GM13977 (cell line): ENCODE measurements around the gene SSUH2.

Experiments used
- DNase-seq: peaks from one replicate; pipeline ENCODE4 v3.0.0; 2012; ENCODE audit warnings: low spot score
- CTCF ChIP-seq: IDR thresholded peaks from 2 replicates; pipeline ENCODE4 v1.5.1; 2012; ENCODE audit warnings: mild to moderate bottlenecking, control low read depth; ENCODE audit not compliant: insufficient read depth; ENCODE audit errors: extremely low read depth, missing control alignments
- in situ Hi-C: fragments of 300-500 bp; cut with MboI; formaldehyde crosslinking; loops from one replicate; pipeline ENCODE4 v1.12.0; 2022; ENCODE audit warnings: low sequenced_read_pairs, low pct_unique_long_range_greater_than_20kb, mixed read lengths, inconsistent platforms; ENCODE audit not compliant: unreplicated experiment

The SSUH2 gene

GRCh38 chr3:8600457-8600856 lies 44.1 kb downstream of the SSUH2 start:
- DNase-seq, result no peak
- no peak for TF ChIP-seq CTCF
- in situ Hi-C loops, result no loop called here

GRCh38 chr3:8599146-8599545 lies 45.5 kb downstream of the SSUH2 start:
- no peak for TF ChIP-seq CTCF
- in situ Hi-C loops, result no loop called here
- DNase-seq, result no peak

- no peak for TF ChIP-seq CTCF
- DNase-seq, result no peak
- in situ Hi-C loops, result no loop called here
These were observed 47.3 kb downstream of the SSUH2 start for GRCh38 chr3:8597219-8597853.

GRCh38 chr3:8596321-8597218 lies 48.0 kb downstream of the SSUH2 start:
- DNase-seq, result no peak
- TF ChIP-seq CTCF, result no peak
- in situ Hi-C loops, result no loop called here

- in situ Hi-C loops, result no loop called here
- TF ChIP-seq CTCF, result no peak
- no peak for DNase-seq
These were observed 48.9 kb downstream of the SSUH2 start for GRCh38 chr3:8595695-8596115.

- no peak for DNase-seq
- in situ Hi-C loops, result no loop called here
- no peak for TF ChIP-seq CTCF
These were observed 49.3 kb downstream of the SSUH2 start for GRCh38 chr3:8595252-8595651.
